Measurements from ENCODE around the gene NAA25. TPM values are rescaled to one million over a fixed set of nuclear protein-coding genes. Genes with fewer than 3 reads are reported as not detected.

NAA25 gene
- total and polyA plus RNA-seq, 3 donors from 2014 or later: 15.2 to 31.8 (median 28.2) TPM

GRCh38 chr12:112133418-112133817 lies 24.8 kb upstream of the NAA25 start:
- TF ChIP-seq POLR2A (IDR thresholded peaks at IDR 0.05): no peak
- no peak for TF ChIP-seq CTCF (IDR thresholded peaks at IDR 0.05)
- intact Hi-C loops (cut with DNase I; ENCODE audit: low total_unique reads): no loop called here
- Histone ChIP-seq H3K4me3 (no peak overlapping the region), H3K4me1 (no peaks in the 10 kb centered on the region), H3K9me3 (no peaks in the 10 kb centered on the region), H3K36me3 (ENCODE audit: low read depth, missing control alignments) (no peaks in the 10 kb centered on the region), H3K27me3 (no peaks in the 10 kb centered on the region), H3K27ac (no peak overlapping the region)
- no peak for DNase-seq
- WGBS, 2 donors: 94% methylated on average over 5 of the region's 5 CpGs

GRCh38 chr12:112131686-112132085 lies 23.1 kb upstream of the NAA25 start:
- Histone ChIP-seq H3K36me3 (ENCODE audit: low read depth, missing control alignments) (no peaks in the 10 kb centered on the region), H3K4me1 (peaks cover under 1% of the 10 kb centered on the region), H3K9me3 (no peaks in the 10 kb centered on the region), H3K27me3 (no peaks in the 10 kb centered on the region), H3K4me3 (no peak overlapping the region), H3K27ac (no peak overlapping the region)
- no peak for DNase-seq
- WGBS, 2 donors: 60 to 68% methylated on average over 1 of the region's 1 CpG
- intact Hi-C loops (cut with DNase I; ENCODE audit: low total_unique reads): no loop called here
- TF ChIP-seq POLR2A (IDR thresholded peaks at IDR 0.05) (no peak), CTCF (IDR thresholded peaks at IDR 0.05) (no peak)

- Histone ChIP-seq H3K4me1 (peaks cover 6% of the 10 kb centered on the region), H3K9me3 (no peaks in the 10 kb centered on the region), H3K36me3 (ENCODE audit: low read depth, missing control alignments) (no peaks in the 10 kb centered on the region), H3K27ac (peak overlapping the region in 1 of 2 donors; percentile 62), H3K27me3 (no peaks in the 10 kb centered on the region), H3K4me3 (no peak overlapping the region)
- intact Hi-C loops (cut with DNase I; ENCODE audit: low total_unique reads): no loop called here
- DNase-seq: no peak
- TF ChIP-seq POLR2A (IDR thresholded peaks at IDR 0.05) (no peak), CTCF (IDR thresholded peaks at IDR 0.05) (no peak)
- 33 to 56% methylated on average over 2 of the region's 2 CpGs for WGBS, 2 donors
These were observed 21.9 kb upstream of the NAA25 start for GRCh38 chr12:112130441-112130998.

- H3K4me3 ChIP-seq: no peak overlapping the region
- DNase-seq: no peak
- 81 to 85% methylated on average over 7 of the region's 7 CpGs for WGBS, 2 donors
- H3K9me3 ChIP-seq: no peaks in the 10 kb centered on the region
- H3K4me1 ChIP-seq: peaks cover 9% of the 10 kb centered on the region
- TF ChIP-seq CTCF (IDR thresholded peaks at IDR 0.05) (no peak), POLR2A (IDR thresholded peaks at IDR 0.05) (no peak)
- H3K36me3 ChIP-seq (ENCODE audit: low read depth, missing control alignments): no peaks in the 10 kb centered on the region
- H3K27ac ChIP-seq: no peak overlapping the region
- H3K27me3 ChIP-seq: no peaks in the 10 kb centered on the region
- intact Hi-C loops (cut with DNase I; ENCODE audit: low total_unique reads): no loop called here
These were observed 18.3 kb upstream of the NAA25 start for GRCh38 chr12:112126911-112127310.

- Histone ChIP-seq H3K36me3 (ENCODE audit: low read depth, missing control alignments) (no peaks in the 10 kb centered on the region), H3K4me1 (peaks cover 11% of the 10 kb centered on the region), H3K4me3 (peak overlapping the region; percentile 84 to 95), H3K27me3 (no peaks in the 10 kb centered on the region), H3K9me3 (no peaks in the 10 kb centered on the region), H3K27ac (peak overlapping the region; percentile 81 to 90)
- TF ChIP-seq POLR2A (IDR thresholded peaks at IDR 0.05) (no peak), CTCF (IDR thresholded peaks at IDR 0.05) (no peak)
- intact Hi-C loops (cut with DNase I; ENCODE audit: low total_unique reads): no loop called here
- no peak for DNase-seq
- 1% methylated on average over 14 to 25 of the region's 25 CpGs for WGBS, 2 donors
These were observed 17.4 kb upstream of the NAA25 start for GRCh38 chr12:112126000-112126438.
